Parathyroid adenoma (tissue), 2 donors: ENCODE results near the gene STOML1.
"Not testable (repeated sequence)": the region's sequence is repeated elsewhere in the genome, so short reads cannot be mapped to it uniquely, and the experiment has no call there.

ENCODE experiments used
- H2AFZ ChIP-seq: fragments of 300-600 bp; sonication (generic); one replicate; pipeline ENCODE4 v1.7.0; 2017; ENCODE audit warnings: antibody characterized with exemption, mild to moderate bottlenecking
- H3K27ac ChIP-seq: fragments of 300-600 bp; sonication (generic); one replicate; pipeline ENCODE4 v1.7.0; 2017
- H3K27me3 ChIP-seq: fragments of 300-600 bp; sonication (generic); one replicate; pipeline ENCODE4 v1.7.0; 2017; ENCODE audit warnings: low read length; ENCODE audit not compliant: control insufficient read depth, insufficient read depth
- H3K36me3 ChIP-seq: fragments of 300-600 bp; sonication (generic); one replicate; pipeline ENCODE4 v1.7.0; 2017; ENCODE audit warnings: low read length; ENCODE audit not compliant: control insufficient read depth, insufficient read depth
- H3K4me1 ChIP-seq: fragments of 300-600 bp; sonication (generic); one replicate; pipeline ENCODE4 v1.7.0; 2017; ENCODE audit warnings: control low read depth
- H3K4me2 ChIP-seq: fragments of 300-600 bp; sonication (generic); one replicate; pipeline ENCODE4 v1.7.0; 2017; ENCODE audit warnings: low read length
- H3K4me3 ChIP-seq: fragments of 300-600 bp; sonication (generic); one replicate; pipeline ENCODE4 v1.7.0; 2017; ENCODE audit warnings: low read depth, low read length
- H3K79me2 ChIP-seq: fragments of 300-600 bp; sonication (generic); one replicate; pipeline ENCODE4 v1.7.0; 2017; ENCODE audit warnings: control low read depth
- H3K9ac ChIP-seq: fragments of 300-600 bp; sonication (generic); one replicate; pipeline ENCODE4 v1.7.0; 2017; ENCODE audit warnings: mild to moderate bottlenecking
- H3K9me3 ChIP-seq: fragments of 300-600 bp; sonication (generic); one replicate; pipeline ENCODE4 v1.7.0; 2017; ENCODE audit warnings: low read length; ENCODE audit not compliant: control insufficient read depth
- TF ChIP-seq, protein P1 (sequence below): fragments of 300-600 bp; sonication (generic); IDR thresholded peaks from one replicate; pipeline ENCODE4 v1.7.0; 2017; ENCODE audit warnings: antibody characterized with exemption, mild to moderate bottlenecking
- donor health status: primary hyperparathyroidism.

Gene STOML1

DNA sequence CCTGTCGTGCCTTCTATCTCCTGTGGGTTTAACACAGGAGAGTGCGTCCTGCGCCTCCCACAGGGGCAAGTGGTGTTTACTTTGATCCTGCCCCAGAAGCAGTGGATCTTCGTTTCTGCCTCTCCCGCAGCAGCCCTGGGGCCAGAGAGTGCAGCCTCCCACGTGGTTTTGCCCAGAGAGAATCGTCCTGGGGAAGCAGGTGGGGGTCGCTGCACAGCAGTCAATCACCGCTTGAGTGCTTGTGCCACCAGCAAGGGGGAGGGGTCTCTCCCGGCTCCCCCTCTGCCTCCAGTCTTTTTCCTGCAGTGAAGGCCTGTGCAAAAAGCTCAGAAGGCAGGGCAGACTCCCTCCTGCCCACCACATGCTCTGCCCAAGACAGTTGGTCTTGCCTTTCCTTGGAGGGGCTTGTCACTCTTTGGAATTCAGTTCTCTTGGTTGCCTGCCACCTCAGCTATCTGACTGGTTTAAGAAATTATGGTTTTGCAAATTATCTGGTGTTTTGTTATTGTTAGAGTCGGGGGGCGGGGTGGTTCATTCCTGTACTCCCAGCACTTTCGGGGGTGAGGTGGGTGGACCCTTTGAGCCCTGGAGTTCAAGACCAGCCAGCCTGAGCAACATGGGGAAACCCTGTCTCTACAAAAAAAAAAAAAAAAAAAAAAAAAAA lies 26.9 kb downstream of the STOML1 start:
- no peaks in the 10 kb centered on the region for H3K36me3 ChIP-seq
- H2AFZ ChIP-seq = peak overlapping the region; percentile 61
- H3K27ac ChIP-seq = no peak overlapping the region
- no peaks in the 10 kb centered on the region for H3K79me2 ChIP-seq
- H3K9ac ChIP-seq = no peak overlapping the region
- no peak overlapping the region for H3K4me3 ChIP-seq
- H3K4me2 ChIP-seq = no peak overlapping the region
- no peaks in the 10 kb centered on the region for H3K27me3 ChIP-seq
- H3K4me1 ChIP-seq = no peaks in the 10 kb centered on the region
- H3K9me3 ChIP-seq = no peaks in the 10 kb centered on the region
- TF ChIP-seq, protein P1, sequence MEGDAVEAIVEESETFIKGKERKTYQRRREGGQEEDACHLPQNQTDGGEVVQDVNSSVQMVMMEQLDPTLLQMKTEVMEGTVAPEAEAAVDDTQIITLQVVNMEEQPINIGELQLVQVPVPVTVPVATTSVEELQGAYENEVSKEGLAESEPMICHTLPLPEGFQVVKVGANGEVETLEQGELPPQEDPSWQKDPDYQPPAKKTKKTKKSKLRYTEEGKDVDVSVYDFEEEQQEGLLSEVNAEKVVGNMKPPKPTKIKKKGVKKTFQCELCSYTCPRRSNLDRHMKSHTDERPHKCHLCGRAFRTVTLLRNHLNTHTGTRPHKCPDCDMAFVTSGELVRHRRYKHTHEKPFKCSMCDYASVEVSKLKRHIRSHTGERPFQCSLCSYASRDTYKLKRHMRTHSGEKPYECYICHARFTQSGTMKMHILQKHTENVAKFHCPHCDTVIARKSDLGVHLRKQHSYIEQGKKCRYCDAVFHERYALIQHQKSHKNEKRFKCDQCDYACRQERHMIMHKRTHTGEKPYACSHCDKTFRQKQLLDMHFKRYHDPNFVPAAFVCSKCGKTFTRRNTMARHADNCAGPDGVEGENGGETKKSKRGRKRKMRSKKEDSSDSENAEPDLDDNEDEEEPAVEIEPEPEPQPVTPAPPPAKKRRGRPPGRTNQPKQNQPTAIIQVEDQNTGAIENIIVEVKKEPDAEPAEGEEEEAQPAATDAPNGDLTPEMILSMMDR = no peak

DNA sequence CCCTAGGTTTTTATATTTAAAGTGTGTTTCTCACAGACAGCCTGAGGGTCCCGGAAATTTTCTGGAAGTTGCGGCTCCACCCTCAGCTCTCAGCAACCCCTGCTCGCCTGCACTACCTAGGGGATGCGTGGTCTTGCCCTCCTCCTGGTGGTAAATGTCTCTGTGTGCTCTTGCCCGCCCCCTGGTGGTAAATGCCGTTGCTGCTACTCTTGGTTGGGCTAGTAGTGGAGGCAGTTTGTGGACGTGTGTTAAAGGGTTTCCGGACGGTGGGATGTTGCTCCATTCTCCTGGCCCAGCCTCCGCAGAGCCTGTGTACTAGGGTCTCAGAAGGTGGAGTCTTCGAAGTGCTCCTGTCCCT lies 27.4 kb downstream of the STOML1 start:
- Histone ChIP-seq H3K4me1 (no peaks in the 10 kb centered on the region), H3K27ac (no peak overlapping the region), H3K9ac (no peak overlapping the region), H3K4me3 (no peak overlapping the region), H3K4me2 (no peak overlapping the region), H3K79me2 (no peaks in the 10 kb centered on the region), H2AFZ (peak overlapping the region; percentile 61), H3K27me3 (no peaks in the 10 kb centered on the region), H3K36me3 (no peaks in the 10 kb centered on the region), H3K9me3 (no peaks in the 10 kb centered on the region)
- TF ChIP-seq, protein P1 = peak; percentile 84

DNA sequence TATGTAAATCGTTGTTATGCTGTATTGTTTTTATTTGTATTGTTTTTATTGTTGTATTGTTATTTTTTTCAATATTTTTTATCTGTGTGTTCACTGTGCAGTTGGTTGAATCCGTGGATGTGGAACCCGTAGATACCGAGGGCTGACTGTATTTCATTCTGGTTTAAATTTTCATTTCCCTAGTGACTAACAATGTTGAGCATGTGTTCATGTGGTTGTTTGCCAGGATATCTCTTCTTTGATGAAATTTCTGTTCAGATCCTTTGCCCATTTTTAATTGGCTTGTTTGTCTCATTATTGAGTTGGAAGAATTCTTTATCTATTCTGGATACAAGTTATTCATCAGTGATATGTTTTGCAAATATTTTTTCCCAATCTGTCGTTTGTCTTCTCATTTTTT lies 29.7 kb downstream of the STOML1 start:
- Histone ChIP-seq H3K36me3 (no peaks in the 10 kb centered on the region), H3K4me3 (no peak overlapping the region), H3K9me3 (no peaks in the 10 kb centered on the region), H3K27me3 (no peaks in the 10 kb centered on the region), H3K4me2 (no peak overlapping the region), H3K4me1 (no peaks in the 10 kb centered on the region), H3K9ac (no peak overlapping the region), H3K79me2 (no peaks in the 10 kb centered on the region), H3K27ac (no peak overlapping the region), H2AFZ (no peak overlapping the region)
- TF ChIP-seq, protein P1 = no peak

DNA sequence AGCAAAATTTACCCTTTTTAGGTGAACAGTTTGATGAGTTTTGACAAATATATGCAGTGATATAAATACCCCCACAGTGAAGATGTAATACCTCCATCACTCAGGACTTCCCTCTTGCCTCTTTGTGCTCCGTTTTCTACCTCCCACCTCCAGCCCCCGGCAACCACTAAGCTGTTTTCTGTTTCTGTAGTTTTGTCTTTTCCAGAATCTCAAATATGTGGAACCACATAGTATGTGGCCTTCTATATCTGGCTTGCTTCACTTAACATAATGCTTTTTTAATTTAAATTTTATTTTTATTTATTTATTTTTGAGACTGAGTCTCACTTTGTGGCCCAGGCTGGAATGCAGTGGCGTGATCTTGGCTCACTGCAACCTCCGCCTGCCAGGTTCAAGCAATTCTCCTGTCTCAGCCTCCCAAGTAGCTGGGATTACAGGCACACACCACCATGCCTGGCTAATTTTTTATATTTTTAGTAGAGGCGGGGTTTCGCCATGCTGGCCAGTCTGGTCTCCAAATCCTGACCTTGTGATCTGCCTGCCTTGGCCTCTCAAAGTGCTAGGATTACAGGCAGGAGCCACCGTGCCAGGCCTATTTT lies 31.5 kb downstream of the STOML1 start:
- H3K36me3 ChIP-seq, H2AFZ ChIP-seq, H3K9me3 ChIP-seq, H3K4me1 ChIP-seq, H3K27ac ChIP-seq, H3K27me3 ChIP-seq, H3K4me3 ChIP-seq, H3K79me2 ChIP-seq, H3K9ac ChIP-seq, H3K4me2 ChIP-seq: not testable (repeated sequence)

DNA sequence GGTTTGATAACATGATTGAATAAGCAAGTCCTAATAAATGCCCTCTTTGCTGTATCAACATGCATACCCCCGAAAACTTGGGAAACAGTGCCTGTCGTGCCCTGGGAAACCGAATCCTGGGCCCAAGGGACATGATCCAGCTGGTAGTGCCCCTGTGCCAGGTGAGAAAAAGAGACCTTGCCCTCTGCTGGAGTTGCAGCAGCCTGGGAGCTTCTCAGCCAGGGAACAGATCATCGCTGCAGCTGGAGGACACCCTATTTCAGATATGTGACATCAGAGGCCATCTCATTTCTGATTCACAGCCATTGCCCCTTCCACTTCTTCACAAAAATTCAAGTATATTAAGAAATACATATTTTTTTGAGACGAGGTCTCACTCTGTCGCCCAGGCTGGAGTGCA lies 32.3 kb downstream of the STOML1 start:
- Histone ChIP-seq H3K9me3 (no peaks in the 10 kb centered on the region), H3K4me2 (no peak overlapping the region), H2AFZ (no peak overlapping the region), H3K4me1 (no peaks in the 10 kb centered on the region), H3K27ac (no peak overlapping the region), H3K27me3 (no peaks in the 10 kb centered on the region), H3K9ac (no peak overlapping the region), H3K4me3 (no peak overlapping the region), H3K36me3 (no peaks in the 10 kb centered on the region), H3K79me2 (no peaks in the 10 kb centered on the region)
- TF ChIP-seq, protein P1 = no peak
